Measurements from ENCODE around the gene ARMC7.
"Not testable (repeated sequence)": the region's sequence is repeated elsewhere in the genome, so short reads cannot be mapped to it uniquely, and the experiment has no call there.

The ARMC7 gene

GRCh38 chr17:75130632-75131277 lies 21.0 kb downstream of the ARMC7 start:
- DNase-seq: peak; percentile 45

- DNase-seq: peak; percentile 69
Observed at GRCh38 chr17:75131278-75132017, 21.7 kb downstream of the ARMC7 start, which contains the start of gene NT5C. Gene NT5C, minus strand, starts transcription at chr17:75131742. Its CDS starts 35 bp downstream, at chr17:75131707.

GRCh38 chr17:75132018-75133000 lies 22.5 kb downstream of the ARMC7 start:
- not testable (repeated sequence) for DNase-seq

- DNase-seq: no peak
Observed at GRCh38 chr17:75133001-75133400, 23.2 kb downstream of the ARMC7 start.

- not testable (repeated sequence) for DNase-seq
Observed at GRCh38 chr17:75133607-75134347, 24.0 kb downstream of the ARMC7 start.

- DNase-seq: no peak
Observed at GRCh38 chr17:75135452-75135851, 25.7 kb downstream of the ARMC7 start.

GRCh38 chr17:75135946-75136345 lies 26.2 kb downstream of the ARMC7 start:
- no peak for DNase-seq

GRCh38 chr17:75137762-75138161 lies 28.0 kb downstream of the ARMC7 start:
- DNase-seq: not testable (repeated sequence)

- DNase-seq: no peak
Observed at GRCh38 chr17:75138519-75138918, 28.8 kb downstream of the ARMC7 start.

- no peak for DNase-seq
Observed at GRCh38 chr17:75142236-75142971, 32.6 kb downstream of the ARMC7 start.

GRCh38 chr17:75144816-75145512 lies 35.2 kb downstream of the ARMC7 start:
- no peak for DNase-seq

- no peak for DNase-seq
Observed at GRCh38 chr17:75146592-75146991, 36.8 kb downstream of the ARMC7 start.

- DNase-seq: no peak
Observed at GRCh38 chr17:75147878-75148546, 38.2 kb downstream of the ARMC7 start.

GRCh38 chr17:75151930-75152329 lies 42.2 kb downstream of the ARMC7 start:
- DNase-seq: no peak

GRCh38 chr17:75152523-75152921 lies 42.8 kb downstream of the ARMC7 start:
- DNase-seq: no peak

GRCh38 chr17:75152922-75153779 lies 43.4 kb downstream of the ARMC7 start:
- peak; percentile 28 for DNase-seq

GRCh38 chr17:75153780-75154194 lies 44.0 kb downstream of the ARMC7 start:
- DNase-seq: peak; percentile 18

GRCh38 chr17:75154195-75155106 lies 44.7 kb downstream of the ARMC7 start, which contains the start of gene JPT1:
Gene JPT1, minus strand, starts transcription at chr17:75154512. Its CDS starts 115 bp downstream, at chr17:75154397.
- DNase-seq: peak; percentile 96
